ENCODE results near the gene CYS1.

GRCh38 chr2:10094271-10094814, 14.1 kb upstream of the CYS1 start:
- TF ChIP-seq CTCF (IDR thresholded peaks at IDR 0.05; ENCODE audit: extremely low read depth in 1 of 2, insufficient read depth in 1 of 2, low read depth in 1 of 2, low read length in 2 of 2): no peak
- no peak for TF ChIP-seq POLR2A (IDR thresholded peaks at IDR 0.05; ENCODE audit: low read depth, low read length)
- no peak for TF ChIP-seq MAX (IDR thresholded peaks at IDR 0.05; ENCODE audit: insufficient read depth, insufficient read length)

Data from endothelial cell of umbilical vein (primary cell).